GM12801 (cell line): ENCODE data around the gene LAMTOR4.

ENCODE experiments used
- CTCF ChIP-seq: IDR thresholded peaks from one replicate; pipeline ENCODE4 v1.5.1; 2011; ENCODE audit warnings: control low read depth; ENCODE audit not compliant: insufficient read length; ENCODE audit errors: extremely low read depth

Gene LAMTOR4

GRCh38 chr7:100157069-100157333 lies 8.3 kb downstream of the LAMTOR4 start:
- TF ChIP-seq CTCF, result no peak

DNA sequence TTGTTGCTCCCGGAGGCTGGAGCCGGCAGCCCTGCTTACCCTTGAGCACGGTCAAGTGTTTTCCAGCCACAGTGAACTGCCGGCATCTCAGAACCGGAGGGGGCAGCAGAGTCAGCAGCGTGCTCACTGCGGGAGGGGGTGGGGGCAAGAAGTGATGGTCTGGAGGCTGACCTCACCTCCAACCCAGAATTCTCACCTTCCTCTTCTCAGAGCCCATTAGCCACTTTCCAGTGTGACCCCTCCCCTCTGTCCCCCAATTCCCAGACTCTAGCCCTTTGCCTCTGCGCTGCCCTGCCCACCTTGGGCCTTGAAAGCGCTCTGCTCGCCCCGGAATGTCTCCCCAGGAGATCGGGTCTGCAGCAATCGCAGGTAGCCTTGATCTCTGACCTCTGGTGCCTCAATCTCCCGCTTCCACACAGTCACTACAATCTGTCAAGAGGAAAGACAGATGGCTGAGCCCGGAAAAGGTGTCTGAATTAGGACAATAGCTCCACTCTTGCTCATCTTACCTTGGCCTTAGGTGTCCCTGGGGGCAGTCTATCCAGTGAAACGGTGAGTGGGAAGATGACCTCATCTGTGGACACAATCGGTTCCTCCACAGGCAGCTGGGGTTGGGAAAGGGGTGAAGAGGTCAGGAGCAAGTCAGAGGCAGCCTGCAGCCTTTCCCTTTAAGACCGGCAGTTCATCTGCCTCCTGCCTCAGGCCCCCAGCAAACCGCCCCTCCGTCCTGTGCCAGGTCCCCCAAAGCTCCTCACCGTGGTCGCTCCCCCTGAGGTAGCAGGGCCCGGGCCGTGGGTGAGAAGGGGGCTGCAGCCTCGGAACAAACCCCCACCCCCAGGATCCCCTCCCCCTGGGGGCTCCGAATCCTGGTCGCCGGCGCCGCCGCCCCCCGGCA lies 8.9 kb downstream of the LAMTOR4 start:
- TF ChIP-seq CTCF, result no peak

- TF ChIP-seq CTCF, result no peak
Measured at GRCh38 chr7:100158229-100159098, 9.7 kb downstream of the LAMTOR4 start, which contains the start of gene TRAPPC14. TSS of gene TRAPPC14 (minus strand) at chr7:100158723. CDS start at chr7:100158499, 224 bp downstream.

DNA sequence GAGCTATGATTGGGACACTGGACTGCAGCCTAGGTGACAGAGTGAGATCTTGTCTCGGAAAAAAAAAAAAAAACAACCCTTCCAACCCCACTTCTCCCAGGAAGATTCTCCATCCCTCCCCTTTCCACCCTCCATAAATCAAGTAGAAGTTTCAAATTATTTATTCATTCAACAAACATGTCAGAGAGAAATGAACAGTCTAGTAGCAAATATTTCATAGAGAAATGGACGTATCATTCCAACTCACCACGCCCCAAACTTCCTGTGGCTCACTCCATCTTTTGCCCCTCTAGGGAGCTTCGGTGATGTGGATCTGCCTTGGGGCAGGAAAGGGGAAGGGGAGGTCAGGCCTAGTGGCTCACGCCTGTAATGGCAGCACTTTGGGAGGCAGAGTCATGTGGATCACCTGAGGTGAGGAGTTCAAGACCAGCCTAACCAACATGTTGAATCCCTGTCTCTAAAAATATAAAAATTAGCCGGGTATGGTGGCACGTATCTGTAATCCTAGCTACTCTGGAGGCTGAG lies 10.4 kb downstream of the LAMTOR4 start:
- no peak for TF ChIP-seq CTCF

- TF ChIP-seq CTCF, result no peak
Measured at GRCh38 chr7:100160067-100160466, 11.3 kb downstream of the LAMTOR4 start.

DNA sequence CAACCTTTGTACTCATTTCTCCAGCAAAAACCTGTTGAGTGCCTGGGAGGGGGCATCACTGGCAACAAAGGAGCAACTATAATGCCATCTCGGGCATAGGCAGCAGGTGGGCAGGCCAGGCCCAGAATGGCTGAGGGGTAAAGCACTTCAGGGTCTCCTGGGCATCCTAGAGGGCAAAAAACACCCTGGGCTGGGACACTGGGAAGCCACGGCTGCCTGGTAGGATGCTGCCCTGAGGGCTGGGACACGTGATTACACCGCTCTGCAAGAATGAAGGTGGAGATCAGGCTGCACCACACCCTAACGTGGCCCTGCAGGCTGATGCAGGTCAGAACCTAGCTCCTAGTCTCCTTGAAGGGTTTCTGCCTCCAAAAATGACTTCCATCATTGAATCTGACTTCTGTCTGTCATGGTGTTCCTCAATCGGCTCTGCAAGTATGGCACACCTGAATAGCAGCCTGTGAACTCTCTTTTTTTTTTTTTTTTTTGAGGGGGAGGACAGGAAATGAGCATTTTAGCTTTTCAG lies 14.4 kb downstream of the LAMTOR4 start:
- TF ChIP-seq CTCF, result no peak

GRCh38 chr7:100163871-100164270 lies 15.2 kb downstream of the LAMTOR4 start:
- TF ChIP-seq CTCF, result no peak
